Measurements from ENCODE around the gene GPHN. TPM values are rescaled to one million over a fixed set of nuclear protein-coding genes. Genes with fewer than 3 reads are reported as not detected.

GPHN gene
- total RNA-seq, 1 donor from 2014 or later, result 27.0 TPM

GRCh38 chr14:66859063-66859671 lies 351.2 kb downstream of the GPHN start:
- no peak overlapping the region for H3K27ac ChIP-seq
- H3K27me3 ChIP-seq (ENCODE audit: low read depth), result no peaks in the 10 kb centered on the region
- H3K9me3 ChIP-seq, result no peaks in the 10 kb centered on the region
- TF ChIP-seq CTCF (IDR thresholded peaks at IDR 0.05), result no peak
- ATAC-seq (no peak), DNase-seq (no peak)
- intact Hi-C loops (cut with DNase I), result no loop called here
- H3K4me3 ChIP-seq, result no peak overlapping the region
- no peaks in the 10 kb centered on the region for H3K4me1 ChIP-seq
- H3K36me3 ChIP-seq, result no peaks in the 10 kb centered on the region

DNA sequence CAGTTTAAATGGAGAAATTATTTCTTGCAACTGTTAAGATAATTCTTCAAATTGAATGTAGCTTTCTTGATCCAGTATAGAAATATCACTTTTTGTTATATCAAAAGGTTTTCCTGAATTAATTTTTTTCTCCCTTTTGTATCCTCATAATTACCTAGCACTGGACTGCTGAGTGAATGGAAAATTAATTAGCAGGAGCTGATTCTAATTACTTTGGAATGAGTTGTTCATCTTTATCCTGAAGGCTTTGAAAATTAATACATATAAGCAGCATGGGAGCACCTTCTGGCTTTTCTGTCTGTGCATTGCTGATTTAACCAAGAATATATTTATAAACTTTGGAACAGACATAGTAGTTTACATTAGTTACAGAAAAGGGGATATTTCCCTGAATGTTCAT lies 373.6 kb downstream of the GPHN start:
- DNase-seq (no peak), ATAC-seq (no peak)
- Histone ChIP-seq H3K27me3 (ENCODE audit: low read depth) (no peaks in the 10 kb centered on the region), H3K4me1 (no peaks in the 10 kb centered on the region), H3K4me3 (no peak overlapping the region), H3K27ac (no peak overlapping the region), H3K9me3 (no peaks in the 10 kb centered on the region), H3K36me3 (no peaks in the 10 kb centered on the region)
- no peak for TF ChIP-seq CTCF (IDR thresholded peaks at IDR 0.05)
- intact Hi-C loops (cut with DNase I), result no loop called here

DNA sequence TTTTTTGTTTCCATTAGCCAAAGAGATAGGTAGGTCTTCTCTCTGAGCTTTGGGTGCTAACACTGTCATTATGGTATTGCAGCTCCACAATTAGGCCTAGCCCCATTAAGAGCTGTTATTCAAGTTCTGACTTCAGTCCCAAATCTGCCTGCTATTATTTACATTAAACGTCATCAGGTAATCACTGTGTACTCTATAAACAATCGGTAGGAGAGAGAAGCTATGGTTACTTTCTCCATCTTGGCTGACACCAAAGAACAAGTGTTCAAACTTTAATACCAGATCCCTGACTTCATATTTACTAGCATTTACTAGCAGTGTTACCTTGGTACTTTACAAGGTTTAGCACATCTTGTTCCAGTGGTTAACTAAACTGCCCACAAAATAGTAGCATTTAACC lies 376.2 kb downstream of the GPHN start:
- no peaks in the 10 kb centered on the region for H3K4me1 ChIP-seq
- no peaks in the 10 kb centered on the region for H3K27me3 ChIP-seq (ENCODE audit: low read depth)
- TF ChIP-seq CTCF (IDR thresholded peaks at IDR 0.05), result no peak
- intact Hi-C loops (cut with DNase I), result no loop called here
- H3K27ac ChIP-seq, result no peak overlapping the region
- ATAC-seq, result no peak
- no peak for DNase-seq
- no peaks in the 10 kb centered on the region for H3K36me3 ChIP-seq
- no peak overlapping the region for H3K4me3 ChIP-seq
- peaks cover 7% of the 10 kb centered on the region for H3K9me3 ChIP-seq

- Histone ChIP-seq H3K4me1 (no peaks in the 10 kb centered on the region), H3K27me3 (ENCODE audit: low read depth) (no peaks in the 10 kb centered on the region), H3K4me3 (no peak overlapping the region), H3K27ac (no peak overlapping the region), H3K36me3 (no peaks in the 10 kb centered on the region), H3K9me3 (peaks cover 10% of the 10 kb centered on the region)
- DNase-seq (no peak), ATAC-seq (no peak)
- no peak for TF ChIP-seq CTCF (IDR thresholded peaks at IDR 0.05)
- intact Hi-C loops (cut with DNase I), result no loop called here
These were observed 392.8 kb downstream of the GPHN start for GRCh38 chr14:66900719-66901118.

DNA sequence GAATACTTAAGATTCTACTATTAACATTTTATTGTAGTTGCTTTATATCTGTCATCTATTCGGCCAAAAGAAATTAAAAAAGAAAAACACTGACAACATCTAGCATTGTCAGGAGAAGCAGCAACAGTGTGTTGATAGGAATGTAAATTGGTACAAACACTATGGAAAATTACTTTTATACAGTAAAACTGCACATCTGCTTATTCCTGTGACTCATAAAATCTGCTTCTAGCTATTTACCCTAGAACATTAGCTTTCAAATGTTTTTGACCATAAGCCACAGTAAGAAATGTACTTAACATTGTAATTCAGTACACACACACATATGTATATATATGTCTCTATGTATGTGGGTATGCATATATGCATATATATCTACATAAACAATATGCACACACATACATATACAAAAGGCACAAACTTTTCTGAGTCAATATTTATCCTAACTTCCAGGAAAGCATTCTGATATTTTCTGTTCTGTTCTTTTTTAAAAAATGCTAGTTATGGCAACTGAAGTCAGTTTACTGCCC lies 402.4 kb downstream of the GPHN start:
- H3K36me3 ChIP-seq, result no peaks in the 10 kb centered on the region
- ATAC-seq (no peak), DNase-seq (no peak)
- H3K9me3 ChIP-seq, result no peaks in the 10 kb centered on the region
- H3K4me3 ChIP-seq, result no peak overlapping the region
- H3K27ac ChIP-seq, result no peak overlapping the region
- intact Hi-C loops (cut with DNase I), result no loop called here
- TF ChIP-seq CTCF (IDR thresholded peaks at IDR 0.05), result no peak
- no peaks in the 10 kb centered on the region for H3K27me3 ChIP-seq (ENCODE audit: low read depth)
- H3K4me1 ChIP-seq, result no peaks in the 10 kb centered on the region

All from lower lobe of right lung (tissue), 2 donors.